Measurements from ENCODE around the gene KLK6. TPM values are rescaled to one million over a fixed set of nuclear protein-coding genes. Genes with fewer than 3 reads are reported as not detected.

Gene KLK6
- polyA plus RNA-seq, 1 of the 3 experiments (the other 2 are of a cell fraction) = not detected

DNA sequence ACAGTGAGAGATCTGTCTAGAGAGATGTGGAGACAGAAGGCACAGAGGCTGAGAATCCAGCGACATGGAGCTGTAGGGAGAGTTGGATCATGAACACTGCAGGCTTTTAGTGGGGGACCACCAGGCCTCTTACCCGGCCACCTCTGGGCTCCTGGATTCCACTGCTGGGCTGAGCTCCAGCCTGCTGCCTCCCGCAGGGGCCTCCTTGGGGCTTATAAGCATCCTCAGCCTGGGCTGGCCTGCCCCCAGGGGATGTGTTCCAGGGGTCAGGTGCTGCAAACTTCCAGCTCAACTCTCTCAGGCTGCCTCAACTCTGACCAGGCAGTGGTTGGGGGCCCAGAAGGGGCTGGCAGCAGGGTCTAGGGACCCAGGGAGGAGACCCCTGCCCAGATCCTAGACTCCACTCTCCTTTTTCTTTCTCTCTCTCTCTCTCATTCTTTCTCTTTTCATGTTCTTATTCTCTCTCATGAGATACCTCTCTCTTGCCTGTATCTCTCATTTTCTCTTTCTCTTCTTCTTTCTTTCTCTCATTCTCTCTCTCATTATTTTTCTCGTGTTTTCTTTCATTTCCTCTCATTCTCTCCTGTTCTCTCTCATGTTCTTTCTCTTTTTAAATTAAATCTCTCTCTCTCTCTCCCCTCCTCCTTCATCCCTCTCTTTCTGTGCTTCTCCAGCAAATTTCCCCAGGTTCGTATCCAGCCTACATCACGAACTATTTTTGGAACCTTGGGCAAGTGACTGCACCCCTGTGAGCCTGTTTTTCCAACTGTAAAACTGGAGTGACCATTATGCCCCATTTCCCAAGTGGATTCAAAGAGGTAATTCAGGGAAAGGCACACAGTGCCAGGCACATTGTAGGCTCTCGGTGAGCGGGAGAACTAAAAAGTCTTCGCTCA is 57.9 kb downstream of the KLK6 start, which contains the start of gene KLK4:
Gene KLK4, minus strand, starts transcription at position 190 of the 896 bp plus-strand sequence. CDS start 657 bp downstream, outside the sequence.
- ChIA-PET POLR2A (no interaction called here), CTCF (interaction anchor here (1.3 to 2.2 kb wide), 2 partner anchors 11 to 128 kb away, joined by 3 to 16 read pairs; no protein-coding TSS in a partner anchor)
- no peaks in the 10 kb centered on the region for H3K36me3 ChIP-seq (replicated peaks in 1 of 2; ENCODE audit: control insufficient read depth in 1 of 2, insufficient read depth in 2 of 2, low read length in 1 of 2)
- H3K9me2 ChIP-seq = no peaks in the 10 kb centered on the region
- H3F3A ChIP-seq (replicated peaks; ENCODE audit: insufficient read depth) = no peaks in the 10 kb centered on the region
- no peaks in the 10 kb centered on the region for H3K4me1 ChIP-seq (ENCODE audit: control insufficient read depth in 1 of 2, insufficient read depth in 2 of 2, low read depth in 1 of 2, low read length in 1 of 2)
- no peaks in the 10 kb centered on the region for H4K20me1 ChIP-seq (ENCODE audit: insufficient read depth)
- 6% methylated on average over 8 of the region's 9 CpGs for WGBS (ENCODE audit: low lambda C conversion rate)
- H3K27me3 ChIP-seq (ENCODE audit: insufficient read depth) = peaks cover 90% of the 10 kb centered on the region
- H3K9me3 ChIP-seq = no peaks in the 10 kb centered on the region
- H3K27ac ChIP-seq (ENCODE audit: low read depth in 2 of 2, low read length in 1 of 2) = no peak within 1 kb of the TSS
- H3K4me3 ChIP-seq (ENCODE audit: low read depth in 2 of 2, low read length in 1 of 2) = no peak within 1 kb of the TSS
- no peaks in the 10 kb centered on the region for H3K79me2 ChIP-seq (ENCODE audit: insufficient read depth)
- no peak within 1 kb of the TSS for H2AFZ ChIP-seq (ENCODE audit: low read depth)
- TF ChIP-seq TCF12 (IDR thresholded peaks at IDR 0.05) (no peak), CHD2 (IDR thresholded peaks at IDR 0.05; ENCODE audit: low read length, partially characterized antibody) (no peak), IRF3 (IDR thresholded peaks at IDR 0.05; ENCODE audit: low read depth, low read length) (no peak), RXRA (IDR thresholded peaks at IDR 0.05; ENCODE audit: borderline replicate concordance, low read depth) (no peak), REST (IDR thresholded peaks at IDR 0.05; ENCODE audit: low read depth, low read length) (no peak), TEAD4 (IDR thresholded peaks at IDR 0.05; ENCODE audit: borderline replicate concordance, insufficient read depth) (no peak)
- no peak within 1 kb of the TSS for H3K9ac ChIP-seq
- H3K4me2 ChIP-seq = no peak within 1 kb of the TSS
- no peak for DNase-seq

DNA sequence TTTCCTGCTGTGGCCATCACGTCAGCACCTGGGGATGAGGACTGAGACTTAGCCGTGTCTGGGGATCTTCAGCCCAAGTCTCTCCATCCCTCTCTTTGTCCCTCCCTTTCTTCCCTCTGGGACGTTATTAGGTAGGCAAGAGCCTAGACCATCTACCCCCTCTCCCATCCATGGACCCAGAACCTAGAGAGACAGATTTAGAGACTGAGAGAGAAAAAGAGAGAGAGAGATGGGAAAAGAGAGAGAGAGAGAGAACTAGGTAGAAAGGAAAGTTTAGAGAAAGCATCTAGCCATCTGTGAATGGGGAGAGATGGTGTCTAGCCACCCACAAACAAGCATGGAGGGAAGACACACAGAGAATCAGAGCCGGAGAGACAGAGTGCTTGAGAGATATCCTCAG is 58.7 kb downstream of the KLK6 start:
- H3K36me3 ChIP-seq (replicated peaks in 1 of 2; ENCODE audit: control insufficient read depth in 1 of 2, insufficient read depth in 2 of 2, low read length in 1 of 2) = no peaks in the 10 kb centered on the region
- H3F3A ChIP-seq (replicated peaks; ENCODE audit: insufficient read depth) = no peaks in the 10 kb centered on the region
- CTCF ChIA-PET = interaction anchor here (2.2 kb wide), 1 partner anchor 11 kb away, joined by 16 read pairs; no protein-coding TSS in a partner anchor
- H3K27me3 ChIP-seq (ENCODE audit: insufficient read depth) = peaks cover 83% of the 10 kb centered on the region
- no peak overlapping the region for H3K4me2 ChIP-seq
- POLR2A ChIA-PET = no interaction called here
- WGBS (ENCODE audit: low lambda C conversion rate) = 6% methylated on average over 4 of the region's 4 CpGs
- no peak overlapping the region for H3K9ac ChIP-seq
- no peak overlapping the region for H3K27ac ChIP-seq (ENCODE audit: low read depth in 2 of 2, low read length in 1 of 2)
- H3K9me3 ChIP-seq = no peaks in the 10 kb centered on the region
- no peak for DNase-seq
- no peaks in the 10 kb centered on the region for H3K4me1 ChIP-seq (ENCODE audit: control insufficient read depth in 1 of 2, insufficient read depth in 2 of 2, low read depth in 1 of 2, low read length in 1 of 2)
- no peaks in the 10 kb centered on the region for H3K79me2 ChIP-seq (ENCODE audit: insufficient read depth)
- no peaks in the 10 kb centered on the region for H4K20me1 ChIP-seq (ENCODE audit: insufficient read depth)
- no peaks in the 10 kb centered on the region for H3K9me2 ChIP-seq
- no peak overlapping the region for H3K4me3 ChIP-seq (ENCODE audit: low read depth in 2 of 2, low read length in 1 of 2)
- H2AFZ ChIP-seq (ENCODE audit: low read depth) = no peak overlapping the region
- TF ChIP-seq REST (IDR thresholded peaks at IDR 0.05; ENCODE audit: low read depth, low read length) (no peak), MXI1 (IDR thresholded peaks at IDR 0.05; ENCODE audit: low read depth, low read length) (no peak), MEF2A (IDR thresholded peaks at IDR 0.05; ENCODE audit: borderline replicate concordance, low read depth) (no peak), PBX3 (IDR thresholded peaks at IDR 0.05) (no peak), IRF3 (IDR thresholded peaks at IDR 0.05; ENCODE audit: low read depth, low read length) (no peak), POLR2AphosphoS5 (IDR thresholded peaks at IDR 0.05; ENCODE audit: low read depth, low read length) (no peak), SIN3A (IDR thresholded peaks at IDR 0.05; ENCODE audit: borderline replicate concordance, low read depth, low read length) (no peak), TCF12 (IDR thresholded peaks at IDR 0.05) (no peak), MAX (IDR thresholded peaks at IDR 0.05; ENCODE audit: low read depth) (no peak), FOXM1 (IDR thresholded peaks at IDR 0.05; ENCODE audit: low read depth) (no peak), RXRA (IDR thresholded peaks at IDR 0.05; ENCODE audit: borderline replicate concordance, low read depth) (no peak)

Data from SK-N-SH (cell line).